MM.1S (cell line): ENCODE data around the gene COPG2.
"Not testable (repeated sequence)": the region's sequence is repeated elsewhere in the genome, so short reads cannot be mapped to it uniquely, and the experiment has no call there.

Experiments
- DNase-seq: peaks from one replicate; pipeline ENCODE4 v3.0.0-alpha.2; 2015
- H2AFZ ChIP-seq: fragments of 300-600 bp; sonication (generic); 2 replicates; pipeline ENCODE4 v1.6.0; 2016; ENCODE audit warnings: antibody characterized with exemption, low read length
- H3F3A ChIP-seq: fragments of 300-600 bp; sonication (generic); 2 replicates; pipeline ENCODE4 v1.6.1; 2016; ENCODE audit warnings: mild to moderate bottlenecking, antibody characterized with exemption, low read length, moderate library complexity, mixed read lengths; ENCODE audit not compliant: insufficient read depth
- H3K27ac ChIP-seq: fragments of 300-600 bp; sonication (generic); 2 replicates; pipeline ENCODE4 v1.5.1; 2016; ENCODE audit warnings: mild to moderate bottlenecking, low read length
- H3K27me3 ChIP-seq: fragments of 300-600 bp; sonication (generic); replicated peaks from 2 replicates; pipeline ENCODE4 v1.6.0; 2016; ENCODE audit warnings: low read length; ENCODE audit not compliant: insufficient read depth
- H3K36me3 ChIP-seq: fragments of 300-600 bp; sonication (generic); replicated peaks from 2 replicates; pipeline ENCODE4 v1.6.1; 2016; ENCODE audit warnings: mild to moderate bottlenecking, low read length, mixed read lengths; ENCODE audit not compliant: insufficient read depth
- H3K4me1 ChIP-seq: fragments of 300-600 bp; sonication (generic); 2 replicates; pipeline ENCODE4 v1.6.1; 2016; ENCODE audit warnings: low read length, mixed read lengths
- H3K4me2 ChIP-seq: fragments of 300-600 bp; sonication (generic); 2 replicates; pipeline ENCODE4 v1.6.0; 2016; ENCODE audit warnings: low read depth, low read length
- H3K4me3 ChIP-seq: fragments of 300-600 bp; sonication (generic); 2 replicates; pipeline ENCODE4 v1.5.1; 2016; ENCODE audit warnings: low read length, mixed read lengths
- H3K79me2 ChIP-seq: fragments of 300-600 bp; sonication (generic); 2 replicates; pipeline ENCODE4 v1.6.1; 2016; ENCODE audit warnings: mixed run types, low read length, mixed read lengths
- H3K9ac ChIP-seq: fragments of 300-600 bp; sonication (generic); 2 replicates; pipeline ENCODE4 v1.6.1; 2016; ENCODE audit warnings: low read length, mixed read lengths
- H3K9me2 ChIP-seq: fragments of 300-600 bp; sonication (generic); replicated peaks from 2 replicates; pipeline ENCODE4 v1.6.1; 2016; ENCODE audit warnings: mild to moderate bottlenecking, low read length, mixed read lengths; ENCODE audit not compliant: insufficient read depth
- H3K9me3 ChIP-seq: fragments of 300-600 bp; sonication (generic); replicated peaks from 2 replicates; pipeline ENCODE4 v1.6.1; 2016; ENCODE audit warnings: mild to moderate bottlenecking, low read length, mixed read lengths; ENCODE audit not compliant: insufficient read depth
- H4K20me1 ChIP-seq: fragments of 300-600 bp; sonication (generic); 2 replicates; pipeline ENCODE4 v1.6.1; 2016; ENCODE audit warnings: mild to moderate bottlenecking, low read length, moderate library complexity, mixed read lengths; ENCODE audit not compliant: insufficient read depth
- CTCF ChIP-seq: fragments of 300-600 bp; sonication (generic); IDR thresholded peaks from 2 replicates; pipeline ENCODE4 v1.5.1; 2016; ENCODE audit warnings: antibody characterized with exemption, low read length, mixed read lengths
- EZH2 ChIP-seq: fragments of 300-600 bp; sonication (generic); optimal IDR thresholded peaks from 2 replicates; pipeline ENCODE3; 2017; ENCODE audit warnings: low read depth, mild to moderate bottlenecking, antibody characterized with exemption, low read length, mixed read lengths
- EZH2phosphoT487 ChIP-seq: fragments of 300-600 bp; sonication (generic); IDR thresholded peaks from 2 replicates; pipeline ENCODE4 v1.6.1; 2018; ENCODE audit warnings: antibody characterized with exemption, low read length

The COPG2 gene

GRCh38 chr7:130570144-130570543, 98.4 kb downstream of the COPG2 start:
- not testable (repeated sequence) for H3K4me3 ChIP-seq, H3K9ac ChIP-seq, H3F3A ChIP-seq, H3K36me3 ChIP-seq, H3K27me3 ChIP-seq, DNase-seq, H3K9me3 ChIP-seq, H3K79me2 ChIP-seq, H2AFZ ChIP-seq, H4K20me1 ChIP-seq, H3K9me2 ChIP-seq, H3K4me1 ChIP-seq, H3K27ac ChIP-seq, H3K4me2 ChIP-seq

- no peak overlapping the region for H3K4me2 ChIP-seq
- H3K27ac ChIP-seq = no peak overlapping the region
- H3K9ac ChIP-seq = no peak overlapping the region
- no peaks in the 10 kb centered on the region for H4K20me1 ChIP-seq
- H3K36me3 ChIP-seq = no peaks in the 10 kb centered on the region
- DNase-seq = no peak
- peaks cover 5% of the 10 kb centered on the region; the same call in 1 of the 2 replicates for H3K4me1 ChIP-seq
- H3K79me2 ChIP-seq = no peaks in the 10 kb centered on the region
- H2AFZ ChIP-seq = no peak overlapping the region
- no peaks in the 10 kb centered on the region for H3F3A ChIP-seq
- no peak overlapping the region for H3K4me3 ChIP-seq
- no peaks in the 10 kb centered on the region for H3K27me3 ChIP-seq
- no peaks in the 10 kb centered on the region for H3K9me2 ChIP-seq
- TF ChIP-seq EZH2phosphoT487 (no peak), EZH2 (no peak), CTCF (no peak)
- H3K9me3 ChIP-seq = no peaks in the 10 kb centered on the region
Observed at GRCh38 chr7:130566898-130567280, 101.7 kb downstream of the COPG2 start.

GRCh38 chr7:130566168-130566897, 102.2 kb downstream of the COPG2 start:
- Histone ChIP-seq H3K27ac (no peak overlapping the region), H2AFZ (no peak overlapping the region), H3K9ac (no peak overlapping the region), H3K4me1 (peaks cover 5% of the 10 kb centered on the region; the same call in 1 of the 2 replicates), H3K4me2 (no peak overlapping the region), H3K4me3 (no peak overlapping the region), H3F3A (no peaks in the 10 kb centered on the region), H3K36me3 (no peaks in the 10 kb centered on the region), H4K20me1 (no peaks in the 10 kb centered on the region), H3K27me3 (no peaks in the 10 kb centered on the region), H3K79me2 (no peaks in the 10 kb centered on the region), H3K9me2 (no peaks in the 10 kb centered on the region), H3K9me3 (no peaks in the 10 kb centered on the region)
- TF ChIP-seq CTCF = no peak
- TF ChIP-seq EZH2 = no peak
- TF ChIP-seq EZH2phosphoT487 = no peak
- no peak for DNase-seq

GRCh38 chr7:130560972-130561371, 107.6 kb downstream of the COPG2 start:
- Histone ChIP-seq H3K9ac (no peak overlapping the region), H3K27me3 (no peaks in the 10 kb centered on the region), H3K9me3 (no peaks in the 10 kb centered on the region), H3K27ac (no peak overlapping the region), H3K4me1 (peaks cover 7% of the 10 kb centered on the region), H3F3A (no peaks in the 10 kb centered on the region), H3K36me3 (no peaks in the 10 kb centered on the region), H2AFZ (peak overlapping the region; percentile 5; the same call in 1 of the 2 replicates), H4K20me1 (no peaks in the 10 kb centered on the region), H3K4me3 (no peak overlapping the region), H3K79me2 (no peaks in the 10 kb centered on the region), H3K4me2 (peak overlapping the region; percentile 10), H3K9me2 (no peaks in the 10 kb centered on the region)
- TF ChIP-seq EZH2 (no peak), CTCF (peak; percentile 79), EZH2phosphoT487 (no peak)
- DNase-seq = peak; percentile 92
